Measurements from ENCODE around the gene KIAA1671.
"Not testable (repeated sequence)": the region's sequence is repeated elsewhere in the genome, so short reads cannot be mapped to it uniquely, and the experiment has no call there.

KIAA1671 gene

GRCh38 chr22:25206998-25207397, 254.5 kb downstream of the KIAA1671 start:
- DNase-seq = no peak

DNA sequence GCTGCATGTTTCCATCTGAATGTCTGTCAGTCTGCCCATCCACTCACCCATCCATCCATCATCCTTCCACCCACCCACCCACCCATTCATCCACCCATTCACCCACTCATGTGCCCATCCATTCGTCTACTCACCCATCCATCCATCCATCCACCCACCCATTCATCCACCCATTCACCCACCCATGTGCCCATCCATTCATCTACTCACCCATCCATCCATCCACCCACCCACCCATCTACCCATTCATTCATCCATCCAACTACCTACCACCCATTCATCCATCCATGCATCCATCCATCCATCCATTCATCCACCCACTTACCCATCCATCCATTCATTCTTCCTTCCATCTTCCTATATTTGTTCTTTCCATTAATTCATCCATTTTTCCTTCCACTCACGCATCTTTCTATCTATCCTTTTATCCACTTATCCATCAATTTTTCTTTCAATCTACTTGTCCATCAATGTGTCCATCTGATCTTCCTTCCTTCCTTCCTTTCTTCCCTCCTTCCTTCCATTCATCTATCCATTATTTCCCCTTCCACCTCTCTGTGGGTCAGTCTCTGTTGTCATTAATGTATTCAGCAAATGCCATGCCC, 255.1 kb downstream of the KIAA1671 start:
- DNase-seq = no peak

- no peak for DNase-seq
Measured at GRCh38 chr22:25208328-25208727, 255.8 kb downstream of the KIAA1671 start.

DNA sequence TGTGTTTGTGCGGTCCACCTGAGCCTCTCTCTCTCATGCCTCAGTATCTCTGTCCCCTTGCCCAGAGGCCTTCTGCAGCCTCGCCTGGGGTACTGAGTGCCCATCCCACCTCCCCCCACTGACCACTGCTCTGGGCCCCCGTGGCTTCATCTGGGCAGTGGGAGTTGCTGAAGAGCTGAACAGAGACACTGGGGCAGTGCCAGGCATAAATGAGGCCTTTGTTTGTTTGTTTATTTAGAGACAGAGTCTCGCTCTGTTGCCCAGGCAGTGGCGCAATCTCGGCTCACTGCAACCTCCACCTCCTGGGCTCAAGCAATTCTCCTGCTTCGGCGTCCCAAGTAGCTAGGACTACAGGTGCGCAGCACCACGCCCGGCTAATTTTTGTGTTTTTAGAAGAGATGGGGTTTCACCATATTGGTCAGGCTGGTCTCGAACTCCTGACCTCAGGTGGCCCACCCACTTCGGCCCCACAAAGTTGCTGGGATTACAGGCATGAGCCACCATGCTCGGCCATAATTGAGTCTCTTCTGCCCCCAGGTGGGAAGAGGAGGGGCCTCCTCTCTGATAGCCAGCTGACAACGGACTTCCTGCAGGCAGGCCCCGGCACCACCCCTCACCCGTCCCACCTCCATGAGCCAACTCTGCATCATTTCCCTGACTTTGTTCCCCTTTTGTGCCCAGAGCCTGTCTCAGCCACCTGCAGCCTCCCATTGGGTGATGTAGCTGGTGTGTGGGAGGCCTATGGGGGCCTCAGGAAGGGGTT, 256.4 kb downstream of the KIAA1671 start:
- no peak for DNase-seq

DNA sequence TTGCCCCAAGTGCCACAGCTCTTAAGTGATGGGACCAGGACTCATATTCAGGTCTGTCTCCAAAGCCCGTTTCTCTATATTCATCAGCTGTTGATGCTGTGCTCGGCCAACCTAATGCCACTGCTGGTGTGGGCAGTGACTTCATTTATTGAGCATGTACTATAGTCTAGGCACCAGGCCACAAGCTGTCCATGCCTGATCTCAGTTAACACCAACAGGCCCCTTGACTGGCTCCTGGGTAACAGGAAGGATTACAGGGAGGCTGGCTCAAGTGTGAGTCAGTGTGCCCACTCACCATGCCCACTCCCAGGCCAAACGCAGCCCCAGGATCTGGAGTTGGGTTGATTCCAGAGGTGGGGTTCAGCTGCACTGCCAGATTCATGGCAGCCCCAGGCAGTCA, 258.3 kb downstream of the KIAA1671 start:
- no peak for DNase-seq

DNA sequence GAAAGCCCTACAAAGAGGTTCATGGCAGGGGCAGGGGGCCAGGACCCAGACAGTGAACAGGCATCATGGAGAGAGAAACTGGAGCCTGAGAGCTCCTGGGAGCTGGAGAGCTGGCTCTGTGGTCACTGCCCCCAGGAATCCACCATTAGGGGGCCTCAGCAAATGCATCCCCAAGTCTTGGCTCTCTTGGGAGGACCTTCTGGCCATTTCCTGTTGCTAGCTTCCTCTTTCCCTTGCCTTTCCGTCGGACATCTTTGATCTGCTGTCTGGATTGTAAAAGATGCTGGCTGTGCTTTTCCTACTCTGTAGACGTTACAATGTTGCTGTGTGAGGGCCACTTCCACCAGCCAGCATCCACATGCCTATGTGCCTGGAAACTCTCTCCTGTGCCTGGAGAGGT, 259.8 kb downstream of the KIAA1671 start:
- no peak for DNase-seq

DNA sequence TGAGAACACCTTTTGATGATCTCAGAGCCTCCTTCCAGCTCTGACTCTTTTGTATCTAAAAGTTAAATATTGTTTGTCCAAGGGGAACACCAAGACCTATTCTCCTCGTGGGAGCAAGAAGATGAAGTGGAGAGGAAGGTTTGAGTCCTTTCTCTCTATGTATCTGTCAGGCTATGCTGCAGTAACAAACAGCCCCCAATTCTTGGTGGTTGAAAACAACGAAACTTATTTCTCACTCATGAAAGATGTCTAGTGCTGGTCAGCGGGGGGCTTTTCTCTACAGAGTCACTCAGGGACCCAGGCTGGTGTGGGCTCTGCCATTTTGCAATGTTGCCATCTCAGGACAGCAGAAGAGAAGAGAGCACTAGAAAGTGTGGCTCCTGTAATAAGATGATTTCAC, 260.7 kb downstream of the KIAA1671 start:
- DNase-seq = no peak

- DNase-seq = no peak
Measured at GRCh38 chr22:25216230-25216629, 263.7 kb downstream of the KIAA1671 start.

GRCh38 chr22:25219211-25219689, 266.7 kb downstream of the KIAA1671 start, which contains the start of gene CRYBB2:
TSS of gene CRYBB2 (plus strand) at chr22:25219639. CDS start at chr22:25221430, 1,791 bp downstream.
- no peak for DNase-seq

GRCh38 chr22:25219948-25220442, 267.5 kb downstream of the KIAA1671 start:
- no peak for DNase-seq

GRCh38 chr22:25221790-25222189, 269.3 kb downstream of the KIAA1671 start:
- no peak for DNase-seq

DNA sequence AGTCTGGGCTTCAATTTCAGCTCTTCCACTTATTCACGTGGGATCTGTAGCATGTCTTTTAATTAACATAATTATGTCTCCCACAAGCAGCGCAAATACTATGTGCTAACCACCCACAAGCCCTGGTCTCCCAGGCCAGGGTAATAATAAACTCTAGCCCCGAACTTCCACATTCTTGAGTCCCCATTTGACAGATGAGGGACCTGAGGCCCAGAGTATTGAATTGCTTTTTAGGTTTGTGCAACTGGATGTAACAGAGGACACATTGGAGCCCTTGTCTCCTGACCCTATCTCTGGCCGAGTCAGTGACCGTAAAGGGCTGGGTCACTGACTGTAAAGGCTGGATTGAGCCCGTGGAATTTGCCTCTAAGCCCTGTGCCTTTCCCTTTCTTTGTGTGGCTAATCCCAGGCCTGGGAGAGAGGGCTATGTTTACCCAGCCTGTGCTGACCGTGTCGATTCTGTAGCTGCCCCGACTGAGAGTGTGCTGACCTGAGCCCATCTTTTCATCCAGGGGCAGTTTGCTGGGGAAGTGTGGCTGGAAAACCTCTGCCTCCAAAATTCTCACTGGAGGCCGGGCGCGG, 270.8 kb downstream of the KIAA1671 start:
- no peak for DNase-seq

DNA sequence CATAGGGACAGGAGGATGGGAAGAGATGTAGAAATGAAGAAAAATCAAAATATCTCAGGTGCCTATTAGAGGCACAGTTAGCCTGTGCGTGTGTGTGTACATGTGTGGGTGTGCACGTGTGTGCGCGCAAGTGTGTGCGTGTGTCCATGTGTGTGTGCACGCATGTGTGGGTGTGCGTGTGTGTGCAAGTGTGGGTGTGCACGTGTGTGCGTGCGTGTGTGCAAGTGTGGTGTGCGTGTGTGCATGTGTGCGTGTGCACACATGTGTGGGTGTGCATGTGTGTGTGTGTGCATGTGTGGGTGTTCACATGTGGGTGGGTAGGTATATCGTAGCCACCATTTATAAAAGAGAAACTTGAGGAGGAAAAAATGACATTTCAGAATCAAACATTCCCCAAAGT, 276.3 kb downstream of the KIAA1671 start:
- DNase-seq = no peak

DNA sequence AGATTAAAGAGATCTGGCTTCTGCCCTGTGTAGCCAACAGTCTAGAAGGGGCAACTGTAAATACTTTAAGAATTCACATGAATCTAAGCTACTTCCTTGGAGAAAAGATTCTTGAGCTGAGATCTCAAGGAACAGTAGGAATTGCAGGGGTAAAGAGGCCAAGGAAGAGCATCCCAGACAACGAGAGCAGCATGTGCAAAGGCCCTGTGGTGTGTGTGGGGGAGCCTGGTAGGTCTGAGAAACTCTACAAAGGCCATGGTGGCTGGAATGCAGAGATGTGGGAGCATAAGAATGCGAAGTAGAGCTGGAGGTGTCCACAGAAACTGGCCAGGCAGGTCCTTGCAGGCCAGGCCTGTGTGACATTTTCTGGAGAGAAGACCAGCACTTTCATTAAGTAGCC, 278.2 kb downstream of the KIAA1671 start:
- DNase-seq = not testable (repeated sequence)

GRCh38 chr22:25232301-25232700, 279.8 kb downstream of the KIAA1671 start:
- DNase-seq = no peak

DNA sequence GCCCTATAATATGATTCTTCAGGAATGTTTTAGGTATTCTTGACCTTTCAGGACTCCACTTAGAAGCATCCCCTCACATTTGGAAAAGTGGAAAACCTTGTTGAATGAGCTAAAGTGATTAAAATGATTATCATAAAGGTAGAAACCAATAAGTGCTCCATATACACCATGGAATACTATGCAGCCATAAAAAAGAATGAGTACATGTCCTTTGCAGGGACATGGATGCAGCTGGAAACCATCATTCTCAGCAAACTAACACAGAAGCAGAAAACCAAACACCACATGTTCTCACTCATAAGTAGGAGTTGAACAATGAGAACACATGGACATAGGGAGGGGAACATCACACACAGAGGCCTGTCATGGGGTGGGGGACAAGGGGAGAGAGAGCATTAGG, 281.2 kb downstream of the KIAA1671 start:
- not testable (repeated sequence) for DNase-seq

DNA sequence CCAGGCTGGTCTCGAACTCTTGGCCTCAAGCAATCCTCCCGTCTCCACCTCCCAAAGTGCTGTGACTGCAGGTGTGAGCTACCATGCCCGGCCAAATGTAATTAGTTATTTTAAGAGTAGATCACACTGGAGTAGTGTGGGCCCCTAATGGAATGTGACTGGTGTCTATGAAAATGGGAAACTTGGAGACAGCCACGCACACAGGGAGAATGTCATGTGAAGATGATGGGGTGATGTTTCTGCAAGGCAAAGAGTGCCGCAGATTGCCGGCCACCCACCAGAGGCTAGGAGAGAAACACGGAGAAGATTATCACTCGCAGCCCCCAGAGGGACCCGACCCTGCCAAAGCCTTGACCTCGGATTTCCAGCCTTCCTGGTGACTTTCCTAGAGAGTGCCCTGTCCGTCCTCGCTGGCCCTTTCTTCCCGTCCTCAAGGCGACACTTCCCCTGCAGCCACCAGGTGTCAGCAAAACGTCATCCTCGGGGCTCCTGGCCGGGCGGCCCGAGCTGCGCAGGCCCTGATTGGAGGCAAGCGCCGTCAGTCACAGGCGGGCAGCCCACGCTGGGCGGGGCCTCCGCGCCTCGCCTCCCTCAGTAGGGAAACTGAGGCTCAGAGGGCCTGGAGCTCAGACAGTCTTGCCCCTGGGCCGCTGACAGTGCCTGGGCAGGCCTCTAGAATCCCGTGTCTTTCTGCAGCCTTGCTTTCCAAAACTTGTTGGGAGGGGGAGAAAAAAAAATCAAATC, 283.2 kb downstream of the KIAA1671 start:
- DNase-seq = peak; percentile 85

GRCh38 chr22:25236417-25236816, 283.9 kb downstream of the KIAA1671 start:
- DNase-seq = no peak

GRCh38 chr22:25237503-25237902, 285.0 kb downstream of the KIAA1671 start:
- DNase-seq = no peak

DNA sequence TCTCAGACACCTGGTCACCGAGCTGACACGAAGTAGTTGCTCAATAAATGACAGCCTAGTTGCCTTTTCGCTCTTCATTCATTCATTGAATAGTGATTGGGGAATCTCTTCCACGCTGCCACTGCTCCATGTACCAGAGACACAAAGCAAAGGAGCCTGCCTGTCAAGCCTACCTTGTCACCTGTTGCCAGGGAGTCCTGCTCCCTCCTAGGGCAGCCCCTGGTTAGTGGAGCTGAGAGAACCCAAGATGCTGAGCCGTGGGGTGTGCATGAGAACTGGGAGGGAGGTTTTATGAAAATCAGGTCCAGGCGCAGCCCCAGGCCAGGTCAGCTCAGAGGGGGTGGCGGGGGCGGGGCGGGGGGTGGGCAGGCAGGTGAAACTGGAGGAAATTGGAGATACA, 285.5 kb downstream of the KIAA1671 start:
- DNase-seq = not testable (repeated sequence)
